H1 (cell line): ENCODE data around the gene GLOD4.

Source experiments
- ATF3 ChIP-seq: IDR thresholded peaks from 2 replicates; pipeline ENCODE4 v1.6.1; 2011; ENCODE audit warnings: low read depth, mild to moderate bottlenecking, low read length; ENCODE audit not compliant: insufficient read depth
- CTCF ChIP-seq, 3 experiments: IDR thresholded peaks; 1 replicate in 2 of 3; 2 replicates in 1 of 3; pipeline versions ENCODE4 v1.5.1 to v1.6.1; 2011; ENCODE audit warnings: low read length in 3 of 3, mild to moderate bottlenecking in 3 of 3, inconsistent platforms in 2 of 3, low read depth in 1 of 3, moderate library complexity in 1 of 3; ENCODE audit not compliant: insufficient read depth in 1 of 3; ENCODE audit errors: control extremely low read depth in 1 of 3
- EP300 ChIP-seq, 2 experiments: IDR thresholded peaks; 1 replicate in 1 of 2; 2 replicates in 1 of 2; pipeline ENCODE4 v1.6.1; 2011 to 2012; ENCODE audit warnings: low read depth in 2 of 2, low read length in 2 of 2, mild to moderate bottlenecking in 2 of 2, borderline replicate concordance in 1 of 2, inconsistent platforms in 1 of 2, moderate library complexity in 1 of 2
- EZH2 ChIP-seq: fragments of 200-600 bp; sonication (generic); IDR thresholded peaks from 2 replicates; pipeline ENCODE4 v1.7.1; 2012; ENCODE audit warnings: low read depth, mild to moderate bottlenecking, moderate library complexity, low read length, inconsistent platforms; ENCODE audit not compliant: severe bottlenecking
- JUND ChIP-seq: IDR thresholded peaks from 2 replicates; pipeline ENCODE4 v1.6.1; 2011; ENCODE audit warnings: mild to moderate bottlenecking, improper control_type of control experiment, low read length
- KDM1A ChIP-seq: fragments of 200-600, 300-600 bp; sonication (generic); IDR thresholded peaks from 2 replicates; pipeline ENCODE4 v1.7.1; 2016; ENCODE audit warnings: mild to moderate bottlenecking, low read length, borderline replicate concordance
- POLR2A ChIP-seq, 2 experiments: IDR thresholded peaks; 1 replicate in 1 of 2; 2 replicates in 1 of 2; pipeline ENCODE4 v1.6.1; 2011; ENCODE audit warnings: low read depth in 2 of 2, low read length in 2 of 2, mild to moderate bottlenecking in 2 of 2; ENCODE audit errors: control extremely low read depth in 1 of 2
- POU5F1 ChIP-seq: IDR thresholded peaks from 2 replicates; pipeline ENCODE4 v1.6.1; 2011; ENCODE audit warnings: low read depth, mild to moderate bottlenecking, low read length, moderate library complexity
- RAD21 ChIP-seq, 2 experiments: IDR thresholded peaks in 1 of 2; conservative IDR thresholded peaks in 1 of 2; 2 replicates each; pipeline ENCODE4 v1.6.1; 2011; ENCODE audit warnings: low read depth in 2 of 2, low read length in 2 of 2, improper control_type of control experiment in 1 of 2, inconsistent platforms in 1 of 2, mild to moderate bottlenecking in 1 of 2, moderate library complexity in 1 of 2
- RBBP5 ChIP-seq: IDR thresholded peaks from 2 replicates; pipeline ENCODE4 v1.7.1; 2012; ENCODE audit warnings: low read depth, mild to moderate bottlenecking, inconsistent platforms, low read length, moderate library complexity, borderline replicate concordance
- RFX5 ChIP-seq: IDR thresholded peaks from 2 replicates; pipeline ENCODE4 v1.6.1; 2011; ENCODE audit warnings: low read depth, low read length, improper control_type of control experiment, borderline replicate concordance
- SUZ12 ChIP-seq: fragments of 200-600 bp; sonication (generic); IDR thresholded peaks from 2 replicates; pipeline ENCODE4 v1.6.1; 2012; ENCODE audit warnings: mild to moderate bottlenecking, inconsistent platforms, low read length, moderate library complexity, mixed read lengths

- TF ChIP-seq POU5F1 (no peak), ATF3 (no peak), CTCF (IDR thresholded peaks at IDR 0.05; ENCODE audit: control extremely low read depth in 1 of 3, insufficient read depth in 1 of 3, low read depth in 1 of 3, low read length in 3 of 3) (peak in 1 of 3 experiments; percentile 12; a peak in 1 of 4 replicates), RBBP5 (no peak), KDM1A (no peak), POLR2A (IDR thresholded peaks at IDR 0.05; ENCODE audit: control extremely low read depth in 1 of 2, low read depth in 2 of 2, low read length in 2 of 2) (peak; percentile 8 to 29; a peak in 1 of 3 replicates), EZH2 (no peak), EP300 (IDR thresholded peaks at IDR 0.05; ENCODE audit: borderline replicate concordance in 1 of 2, low read depth in 2 of 2, low read length in 2 of 2) (no peak), RFX5 (no peak), JUND (no peak), RAD21 (IDR thresholded peaks at IDR 0.05 in 1 of 2, conservative IDR thresholded peaks at IDR 0.05 in 1 of 2; ENCODE audit: low read depth in 2 of 2, low read length in 2 of 2) (no peak), SUZ12 (no peak)
Measured at GRCh38 chr17:792277-792676, 10.2 kb upstream of the GLOD4 start.
